IPS-15b (cell line): ENCODE results near the gene TAF4.
"Not testable (repeated sequence)": the region's sequence is repeated elsewhere in the genome, so short reads cannot be mapped to it uniquely, and the experiment has no call there.

Experiments
- H3K27me3 ChIP-seq: one replicate; pipeline ENCODE4 v1.6.1; 2013; ENCODE audit warnings: low read length; ENCODE audit not compliant: control insufficient read depth, insufficient read depth
- H3K36me3 ChIP-seq: one replicate; pipeline ENCODE4 v1.6.1; 2013; ENCODE audit warnings: low read length; ENCODE audit not compliant: control insufficient read depth, insufficient read depth
- H3K4me1 ChIP-seq: one replicate; pipeline ENCODE4 v1.6.1; 2013; ENCODE audit warnings: mild to moderate bottlenecking, low read length; ENCODE audit not compliant: control insufficient read depth, insufficient read depth
- H3K4me3 ChIP-seq: one replicate; pipeline ENCODE4 v1.5.1; 2013; ENCODE audit warnings: low read depth, low read length
- H3K9ac ChIP-seq: one replicate; pipeline ENCODE4 v1.6.1; 2013; ENCODE audit warnings: low read depth, mild to moderate bottlenecking, low read length
- H3K9me3 ChIP-seq: one replicate; pipeline ENCODE4 v1.6.1; 2013; ENCODE audit warnings: mild to moderate bottlenecking, low read length; ENCODE audit not compliant: control insufficient read depth, insufficient read depth

The TAF4 gene

DNA sequence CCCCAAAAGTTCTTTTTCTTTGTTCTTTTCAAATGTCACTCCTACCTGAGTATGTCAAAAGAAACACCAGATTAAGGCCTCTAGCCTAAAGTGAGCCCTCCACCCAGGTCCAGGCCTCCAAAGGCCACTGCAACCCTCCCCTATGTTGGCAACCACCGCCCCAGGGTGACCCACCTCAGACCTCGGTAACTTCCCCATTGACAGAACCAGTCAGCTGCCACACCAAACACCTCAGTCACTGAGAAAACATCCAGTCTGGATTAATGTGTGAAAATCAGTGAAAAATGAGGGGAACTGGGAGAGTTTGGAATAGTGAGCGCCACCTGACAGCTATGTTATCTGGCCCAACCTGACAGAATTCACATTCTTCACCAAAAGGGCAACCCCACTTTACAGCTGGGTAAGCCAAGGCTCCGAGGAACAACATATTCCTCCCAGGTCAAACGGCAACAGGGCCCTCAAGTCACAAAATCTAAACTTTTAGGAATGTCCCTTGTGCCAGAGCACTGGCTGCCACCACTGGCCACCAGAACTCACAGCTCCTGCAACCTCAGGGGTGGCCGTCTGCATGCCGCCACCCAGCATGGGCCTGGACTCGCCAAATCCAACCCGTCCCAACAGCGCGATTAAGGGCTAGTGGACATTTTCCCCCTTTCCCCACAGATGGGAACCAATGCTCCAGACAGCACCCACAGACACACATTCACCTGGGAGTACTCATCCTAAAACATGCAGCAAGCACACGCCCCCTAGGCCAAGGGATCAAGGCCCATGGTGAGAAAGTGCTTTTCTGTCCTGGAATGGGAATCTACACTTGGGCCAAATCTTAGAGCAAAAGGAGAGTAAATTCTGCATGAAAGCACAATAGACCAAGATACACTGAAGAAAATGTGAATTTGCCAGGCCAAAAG, 4.8 kb downstream of the TAF4 start:
- H3K4me1 ChIP-seq: peaks cover 2% of the 10 kb centered on the region
- no peaks in the 10 kb centered on the region for H3K9me3 ChIP-seq
- H3K27me3 ChIP-seq: no peaks in the 10 kb centered on the region
- H3K4me3 ChIP-seq: no peak overlapping the region
- H3K9ac ChIP-seq: no peak overlapping the region
- H3K36me3 ChIP-seq: peaks cover 6% of the 10 kb centered on the region

DNA sequence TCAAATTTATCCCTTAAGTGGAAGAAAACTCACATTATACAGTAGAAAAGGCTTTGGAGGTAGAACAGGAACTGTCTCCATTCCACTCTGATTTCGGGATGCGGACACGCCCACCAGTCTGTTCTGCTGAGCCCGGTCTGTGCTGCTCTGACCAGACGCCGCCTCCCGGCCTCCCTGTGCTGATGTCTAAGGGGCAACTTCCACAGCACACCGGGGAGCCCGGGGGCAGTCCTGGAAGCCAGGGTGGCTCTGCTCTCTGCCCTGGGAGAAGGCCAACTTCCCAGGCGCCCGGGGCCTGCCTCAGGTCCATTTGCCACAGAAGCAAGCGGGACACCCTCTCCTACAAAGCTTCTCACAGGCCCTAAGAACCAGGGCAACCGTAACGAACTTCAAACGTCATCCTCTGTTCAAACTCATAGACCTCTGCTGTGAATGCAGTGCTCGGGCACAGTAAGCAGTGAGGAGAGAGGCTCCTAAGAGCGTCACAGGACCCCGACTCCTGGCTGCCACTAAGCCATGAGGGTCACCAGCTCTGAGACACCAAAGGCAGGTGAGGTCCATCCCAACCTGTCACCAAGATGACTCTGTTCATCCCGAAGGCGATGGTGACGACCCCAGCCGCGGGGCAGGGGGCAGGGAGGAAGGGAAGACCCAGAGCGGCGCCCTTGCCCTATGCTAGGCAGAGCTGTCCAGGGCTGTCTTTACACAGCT, 5.6 kb downstream of the TAF4 start:
- no peaks in the 10 kb centered on the region for H3K9me3 ChIP-seq
- H3K27me3 ChIP-seq: no peaks in the 10 kb centered on the region
- peak overlapping the region; percentile 16 for H3K9ac ChIP-seq
- H3K36me3 ChIP-seq: peaks cover 8% of the 10 kb centered on the region
- peaks cover 2% of the 10 kb centered on the region for H3K4me1 ChIP-seq
- H3K4me3 ChIP-seq: no peak overlapping the region

DNA sequence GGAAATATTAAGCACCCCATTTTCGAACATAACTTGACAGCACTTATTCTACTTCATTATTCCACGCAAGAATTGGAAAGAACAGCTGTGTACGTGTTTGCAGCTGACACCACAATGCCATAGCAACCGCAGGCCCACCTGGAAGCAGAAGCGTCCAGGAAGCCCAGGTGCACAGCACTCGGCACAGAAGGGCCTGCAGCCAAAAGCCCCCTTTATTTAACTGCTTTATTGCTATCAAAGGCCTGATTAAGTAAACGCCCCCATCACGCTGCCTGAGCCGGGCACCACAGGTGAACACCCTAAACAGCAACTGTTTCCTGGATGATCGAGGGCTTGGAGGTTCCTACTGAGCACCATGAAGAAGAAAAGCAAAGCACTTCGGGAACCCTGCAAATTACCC, 6.3 kb downstream of the TAF4 start:
- Histone ChIP-seq H3K4me3 (no peak overlapping the region), H3K9me3 (no peaks in the 10 kb centered on the region), H3K9ac (no peak overlapping the region), H3K27me3 (no peaks in the 10 kb centered on the region), H3K36me3 (peaks cover 9% of the 10 kb centered on the region), H3K4me1 (peaks cover 2% of the 10 kb centered on the region)

DNA sequence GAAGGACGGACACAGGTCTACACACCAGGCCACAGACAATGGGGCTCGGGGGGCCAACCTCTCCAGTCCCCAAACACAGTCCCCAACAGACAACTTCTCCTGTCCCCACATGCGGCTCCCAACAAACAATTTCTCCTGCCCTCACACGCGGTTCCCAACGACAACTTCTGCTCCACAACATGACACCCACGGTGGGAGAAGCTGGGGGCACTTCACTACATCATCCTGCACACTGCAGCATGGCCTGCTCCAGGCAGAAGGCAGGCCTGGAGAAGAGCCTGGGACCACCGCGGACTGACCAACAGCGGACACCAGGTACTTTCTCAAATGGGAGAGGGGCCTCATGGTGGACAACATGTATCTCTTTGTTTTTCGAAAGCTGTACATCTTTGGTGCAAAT, 6.7 kb downstream of the TAF4 start:
- Histone ChIP-seq H3K4me3 (no peak overlapping the region), H3K9me3 (no peaks in the 10 kb centered on the region), H3K9ac (no peak overlapping the region), H3K4me1 (peaks cover 2% of the 10 kb centered on the region), H3K36me3 (peaks cover 13% of the 10 kb centered on the region), H3K27me3 (no peaks in the 10 kb centered on the region)

DNA sequence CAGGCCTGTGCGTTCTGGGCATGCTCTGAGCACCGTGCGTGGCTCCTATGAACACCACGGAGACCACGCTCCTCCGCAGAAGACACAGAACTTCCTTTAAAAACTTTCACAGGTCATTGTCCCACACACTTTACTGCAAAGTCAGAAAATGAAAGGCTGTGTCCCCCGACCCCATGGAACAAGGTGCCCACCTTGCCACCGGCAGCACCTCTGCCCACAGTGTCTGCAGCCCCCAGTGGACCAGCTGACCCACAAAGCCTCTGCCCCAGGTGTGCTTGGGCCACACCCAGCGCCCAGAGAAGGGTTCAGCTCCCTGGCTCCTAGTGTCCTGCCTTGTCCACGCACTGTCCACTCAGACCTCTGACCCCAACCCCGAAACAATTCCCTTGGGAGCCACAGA, 8.7 kb downstream of the TAF4 start:
- peaks cover 22% of the 10 kb centered on the region for H3K36me3 ChIP-seq
- peaks cover 2% of the 10 kb centered on the region for H3K4me1 ChIP-seq
- H3K9me3 ChIP-seq: no peaks in the 10 kb centered on the region
- no peaks in the 10 kb centered on the region for H3K27me3 ChIP-seq
- H3K4me3 ChIP-seq: no peak overlapping the region
- H3K9ac ChIP-seq: no peak overlapping the region

DNA sequence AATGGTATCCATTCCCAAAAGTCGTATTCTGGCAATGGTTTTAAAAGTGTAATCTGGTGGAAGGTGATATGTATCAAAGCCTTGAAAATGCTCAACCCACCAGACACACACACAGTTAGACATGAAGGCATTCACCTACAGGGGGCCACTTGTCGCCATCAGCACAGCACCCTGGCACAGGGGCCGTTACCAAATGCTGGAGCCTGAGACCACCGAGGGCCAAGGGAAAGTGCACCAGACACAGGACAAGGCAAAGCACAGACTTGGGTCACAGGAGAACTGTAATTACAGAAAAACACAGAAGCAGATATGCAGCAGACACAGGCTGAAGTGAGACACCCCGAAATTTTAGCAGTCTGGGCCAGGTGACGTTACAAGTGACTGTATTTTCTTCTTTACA, 9.3 kb downstream of the TAF4 start:
- Histone ChIP-seq H3K4me1 (peaks cover 2% of the 10 kb centered on the region), H3K9ac (no peak overlapping the region), H3K27me3 (no peaks in the 10 kb centered on the region), H3K36me3 (peaks cover 22% of the 10 kb centered on the region), H3K9me3 (no peaks in the 10 kb centered on the region), H3K4me3 (no peak overlapping the region)

DNA sequence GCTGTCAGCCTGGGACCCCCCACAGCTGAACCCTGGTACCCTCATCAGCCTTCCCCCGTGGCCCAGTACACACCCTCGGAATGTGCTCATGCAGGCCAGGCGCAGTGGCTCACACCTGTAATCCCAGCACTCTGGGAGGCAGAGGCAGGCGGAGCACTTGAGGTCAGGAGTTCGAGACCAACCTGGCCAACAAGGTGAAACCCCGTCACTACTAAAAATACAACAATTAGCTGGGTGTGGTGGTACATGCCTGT, 9.9 kb downstream of the TAF4 start:
- peaks cover 22% of the 10 kb centered on the region for H3K36me3 ChIP-seq
- H3K9me3 ChIP-seq, H3K9ac ChIP-seq, H3K27me3 ChIP-seq, H3K4me3 ChIP-seq, H3K4me1 ChIP-seq: not testable (repeated sequence)

DNA sequence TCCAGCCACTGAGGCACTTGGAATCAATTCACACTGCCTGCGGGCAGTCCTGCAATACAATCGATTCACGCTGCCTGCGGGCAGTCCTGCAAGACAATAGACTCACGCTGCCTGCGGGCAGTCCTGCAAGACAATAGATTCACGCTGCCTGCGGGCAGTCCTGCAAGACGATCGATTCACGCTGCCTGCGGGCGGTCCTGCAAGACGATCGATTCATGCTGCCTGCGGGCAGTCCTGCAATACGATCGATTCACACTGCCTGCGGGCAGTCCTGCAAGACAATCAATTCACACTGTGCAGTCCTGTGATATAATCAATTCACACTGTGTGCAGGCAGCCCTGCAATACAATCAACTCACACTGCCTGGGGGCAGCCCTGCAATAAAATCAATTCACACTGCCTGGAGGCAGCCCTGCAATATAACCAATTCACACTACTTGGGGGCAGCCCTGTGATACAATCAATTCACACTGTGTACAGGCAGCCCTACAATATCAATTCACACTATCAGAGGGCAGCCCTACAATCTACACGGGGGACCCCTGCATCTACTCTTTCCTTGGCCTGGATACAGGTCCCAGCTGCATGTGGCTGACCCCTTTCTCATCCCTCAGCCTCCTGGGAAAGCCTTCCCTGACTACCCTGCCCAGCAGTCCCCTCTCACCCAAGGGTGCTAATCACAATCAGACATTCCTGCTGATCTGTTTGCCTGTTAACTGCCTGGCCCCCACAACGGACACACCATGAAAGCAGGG, 10.4 kb downstream of the TAF4 start:
- H3K4me1 ChIP-seq: peaks cover 2% of the 10 kb centered on the region
- H3K27me3 ChIP-seq: no peaks in the 10 kb centered on the region
- H3K9ac ChIP-seq: no peak overlapping the region
- H3K4me3 ChIP-seq: no peak overlapping the region
- no peaks in the 10 kb centered on the region for H3K9me3 ChIP-seq
- H3K36me3 ChIP-seq: peaks cover 22% of the 10 kb centered on the region

DNA sequence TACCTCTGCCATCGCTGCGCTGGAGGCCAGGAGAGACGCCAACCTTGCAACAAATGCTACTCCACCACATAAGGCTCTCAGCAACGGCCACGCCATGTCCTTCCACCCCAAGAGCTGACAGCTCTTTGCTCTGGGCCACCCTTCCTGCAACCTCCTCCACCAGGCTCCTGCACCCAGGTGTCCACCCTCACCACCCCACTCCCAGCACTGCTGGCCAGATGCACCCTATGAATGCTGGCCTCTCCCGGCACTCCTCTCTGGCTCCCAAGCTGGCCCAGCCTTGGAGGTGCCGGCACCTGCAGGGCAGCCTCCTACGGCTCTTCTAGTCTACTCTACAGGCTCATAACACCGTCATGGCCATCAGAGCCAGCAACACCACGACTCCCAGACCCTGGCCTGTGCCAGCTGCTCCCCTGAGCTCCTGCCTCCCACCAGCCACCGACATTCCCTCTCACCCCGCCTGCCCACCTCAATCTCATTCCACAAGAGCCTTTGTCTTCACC, 11.2 kb downstream of the TAF4 start:
- H3K4me1 ChIP-seq: no peaks in the 10 kb centered on the region
- H3K27me3 ChIP-seq: no peaks in the 10 kb centered on the region
- no peaks in the 10 kb centered on the region for H3K9me3 ChIP-seq
- H3K36me3 ChIP-seq: peaks cover 22% of the 10 kb centered on the region
- no peak overlapping the region for H3K9ac ChIP-seq
- no peak overlapping the region for H3K4me3 ChIP-seq

DNA sequence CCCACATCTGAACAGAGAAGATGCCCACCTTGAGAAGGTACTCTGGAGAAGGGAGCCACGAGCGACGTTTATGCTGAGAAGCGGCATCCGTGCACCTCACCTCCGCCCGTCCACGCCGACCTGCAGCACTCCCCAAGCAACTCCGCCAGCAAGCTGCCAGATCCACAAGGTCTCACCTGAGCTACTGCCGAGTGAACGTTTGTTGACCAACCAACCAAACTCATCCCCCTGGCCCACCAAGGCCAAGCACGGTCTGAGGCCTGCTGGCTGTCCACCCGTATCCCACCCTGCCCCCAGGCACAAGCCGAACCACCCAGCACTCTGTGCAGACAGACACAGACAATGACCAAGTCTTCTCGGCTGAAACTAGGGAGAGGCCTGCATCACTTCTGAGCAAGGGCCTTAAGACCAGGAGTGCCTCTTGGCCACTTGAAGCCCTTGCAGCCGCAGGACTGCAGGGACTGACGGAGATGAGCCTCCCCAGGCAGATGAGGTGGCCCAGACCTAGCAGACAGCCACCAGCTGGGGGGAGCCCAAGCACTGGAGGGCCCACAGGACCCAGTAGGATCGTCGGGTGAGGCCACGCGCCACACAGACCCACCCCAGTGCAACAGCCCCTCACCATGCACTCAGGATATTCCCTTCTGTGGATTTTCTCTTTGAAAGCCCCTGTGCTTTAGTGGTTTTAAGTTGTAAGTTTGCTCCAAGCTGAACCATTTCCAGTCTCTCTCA, 12.1 kb downstream of the TAF4 start:
- H3K4me1 ChIP-seq: no peaks in the 10 kb centered on the region
- H3K4me3 ChIP-seq: no peak overlapping the region
- H3K27me3 ChIP-seq: no peaks in the 10 kb centered on the region

DNA sequence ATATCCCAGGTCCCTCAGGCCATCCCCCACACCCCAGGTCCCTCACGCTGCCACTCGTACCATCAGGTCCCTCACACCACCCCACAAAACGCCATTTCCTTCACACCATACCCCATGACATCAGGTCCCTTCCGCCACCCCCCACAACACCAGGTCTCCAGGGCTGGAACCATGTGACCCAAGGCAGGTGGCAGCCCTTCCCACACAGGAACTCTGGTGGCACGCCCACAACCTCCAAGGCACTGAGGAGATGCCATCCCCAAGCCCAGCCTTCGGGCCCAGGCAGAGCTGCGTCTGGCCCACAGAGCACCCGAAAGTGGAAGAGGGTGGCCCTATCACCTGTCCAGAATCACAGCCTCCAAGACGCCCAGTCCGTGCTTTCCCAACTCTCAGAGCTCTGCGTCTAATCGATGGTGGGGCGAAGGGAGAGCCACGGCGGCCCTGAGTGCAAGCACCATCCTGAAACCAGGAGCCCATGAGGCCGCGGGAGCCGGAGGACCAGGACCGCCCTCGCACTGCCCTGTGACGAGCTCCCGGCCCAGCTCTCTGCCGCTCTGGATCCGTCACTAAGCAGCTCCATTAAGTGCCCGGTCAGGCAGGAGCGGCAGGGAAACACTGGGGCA, 12.7 kb downstream of the TAF4 start:
- Histone ChIP-seq H3K27me3 (no peaks in the 10 kb centered on the region), H3K4me1 (peaks cover 3% of the 10 kb centered on the region), H3K36me3 (peaks cover 22% of the 10 kb centered on the region), H3K4me3 (no peak overlapping the region), H3K9me3 (no peaks in the 10 kb centered on the region), H3K9ac (no peak overlapping the region)

More for the DNA sequence above, 12.1 kb downstream of the TAF4 start:
- Histone ChIP-seq H3K36me3 (peaks cover 22% of the 10 kb centered on the region), H3K9ac (no peak overlapping the region), H3K9me3 (no peaks in the 10 kb centered on the region)
